Left renal cortex interstitium (tissue), 4 donors: ENCODE data around the gene GABARAPL2. TPM values are rescaled to one million over a fixed set of nuclear protein-coding genes. Genes with fewer than 3 reads are reported as not detected.
"Not testable (repeated sequence)": the region's sequence is repeated elsewhere in the genome, so short reads cannot be mapped to it uniquely, and the experiment has no call there.

Experiments
- DNase-seq, 4 donors: peaks; one replicate each; pipeline ENCODE4 v3.0.0-alpha.2; 2013; ENCODE audit warnings: low read depth in 4 of 4, low spot score in 2 of 4, missing footprints in 1 of 4
- polyA plus RNA-seq, 4 donors: library from polyadenylated mRNA; unstranded; fragments of 120-200 nt; gene quantifications; one replicate each; pipeline ENCODE4 v1.2.1, GENCODE V29; 2013; ENCODE audit not compliant: insufficient read length in 4 of 4

The GABARAPL2 gene
- polyA plus RNA-seq, 4 donors = 159 to 200 (median 176) TPM

DNA sequence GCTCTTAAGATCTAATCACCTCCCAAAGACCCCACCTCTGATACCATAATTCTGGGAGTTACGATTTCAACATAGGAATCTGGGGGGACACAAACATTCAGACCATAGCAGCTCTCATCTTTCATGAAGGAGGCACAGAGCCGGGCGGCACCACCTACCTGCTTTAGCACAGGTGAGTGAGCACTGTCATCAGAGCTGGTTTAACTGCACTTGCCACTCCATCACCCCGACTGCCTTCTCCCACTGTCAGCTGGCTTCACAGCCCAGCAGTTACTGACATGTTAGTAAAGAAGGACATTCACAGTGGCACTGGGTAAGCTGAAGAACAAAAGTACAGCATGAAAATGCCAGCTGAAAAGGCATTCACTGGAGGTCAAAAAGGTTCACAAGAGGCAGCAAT lies 22.5 kb downstream of the GABARAPL2 start:
- DNase-seq = no peak

DNA sequence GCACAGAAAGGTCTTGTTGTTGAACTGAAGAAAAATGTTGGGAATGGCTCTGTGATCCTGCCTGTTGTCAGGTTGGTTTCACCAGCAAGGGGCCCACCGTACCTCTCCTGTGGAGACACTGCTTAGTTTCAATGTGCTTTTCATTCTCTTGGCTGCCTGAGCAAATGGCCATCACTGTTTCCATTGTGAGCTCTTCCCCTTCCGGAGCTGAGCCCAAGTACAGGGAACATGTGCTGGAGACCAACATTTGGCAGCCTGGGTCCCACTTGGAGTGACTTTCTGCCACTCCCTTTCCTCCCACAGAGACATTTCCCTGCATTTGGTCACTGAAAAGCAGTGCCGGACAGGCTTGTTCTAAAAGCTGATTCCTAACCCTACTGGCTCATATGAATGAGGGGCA lies 23.1 kb downstream of the GABARAPL2 start:
- DNase-seq = no peak

DNA sequence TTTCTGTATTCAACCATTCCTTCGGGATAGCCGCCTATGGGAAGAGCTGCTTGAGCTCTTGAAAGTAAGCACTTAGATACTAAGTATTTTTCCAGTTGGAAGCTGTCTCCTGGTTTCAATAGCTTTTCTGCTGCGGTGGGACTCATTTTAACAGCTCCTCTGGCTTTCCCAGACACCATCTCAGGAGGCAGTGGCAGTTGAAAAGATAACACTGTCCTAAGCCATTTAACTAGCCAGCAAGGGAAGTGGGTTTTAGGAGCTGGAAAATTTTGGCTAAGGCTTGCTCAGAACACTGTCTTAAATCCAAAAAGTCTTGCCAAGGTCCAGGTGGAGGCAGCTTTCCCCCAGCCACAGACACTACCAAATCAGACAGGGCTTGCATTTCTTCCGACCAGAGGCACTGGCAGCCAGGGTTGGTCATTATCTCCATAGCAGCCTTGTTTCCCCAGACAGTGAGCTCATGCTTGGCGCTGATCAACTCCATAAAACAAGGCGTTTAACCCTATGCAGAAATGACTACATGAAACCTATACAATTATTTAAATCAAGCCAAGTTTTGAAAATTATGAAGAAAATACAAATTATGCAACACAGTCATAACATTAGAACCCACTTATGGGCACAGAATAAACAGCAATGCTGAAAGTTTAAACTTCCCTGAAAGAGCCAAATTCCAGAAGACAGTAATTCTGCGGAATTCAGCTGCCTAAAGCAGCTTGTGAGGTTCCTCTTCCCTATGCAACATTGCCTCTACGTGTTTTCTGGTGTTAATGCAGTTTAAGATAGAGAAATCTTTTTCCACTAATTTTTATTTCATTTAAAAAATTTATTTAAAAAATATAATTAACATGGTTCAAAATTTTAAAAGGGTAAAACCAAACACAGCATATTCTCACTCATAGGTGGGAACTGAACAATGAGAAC lies 25.0 kb downstream of the GABARAPL2 start:
- DNase-seq = no peak

DNA sequence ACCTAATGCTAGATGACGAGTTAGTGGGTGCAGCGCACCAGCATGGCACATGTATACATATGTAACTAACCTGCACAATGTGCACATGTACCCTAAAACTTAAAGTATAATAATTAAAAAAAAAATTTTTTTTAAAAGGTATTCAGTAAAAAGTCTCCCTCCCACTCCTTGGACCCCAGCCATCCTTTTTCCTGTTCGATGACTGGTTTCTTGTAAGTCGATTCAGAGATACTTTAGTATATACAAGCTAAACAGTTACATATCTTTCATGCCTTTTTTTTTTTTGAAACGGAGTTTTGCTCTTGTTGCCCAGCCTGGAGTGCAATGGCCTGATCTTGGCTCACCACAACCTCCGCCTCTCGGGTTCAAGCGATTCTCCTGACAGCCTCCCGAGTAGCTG lies 25.7 kb downstream of the GABARAPL2 start:
- not testable (repeated sequence) for DNase-seq

DNA sequence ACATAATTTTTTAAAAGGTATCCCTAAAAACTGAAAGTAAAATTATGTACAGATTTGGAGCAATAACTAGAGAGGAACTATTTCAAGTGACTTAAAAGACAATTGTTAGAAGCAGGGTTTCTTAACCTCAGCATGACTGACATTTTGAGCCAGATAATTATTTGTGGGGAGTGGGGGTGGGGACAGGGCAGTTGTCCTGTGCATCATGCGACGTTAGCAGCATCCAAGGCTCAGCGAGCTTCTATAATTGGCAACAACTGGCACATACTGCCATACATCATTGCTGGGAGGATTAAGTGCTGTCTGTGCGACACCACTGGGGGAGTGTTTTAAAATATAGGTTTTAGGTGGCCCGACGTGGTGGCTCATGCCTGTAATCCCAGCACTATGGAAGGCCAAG lies 27.1 kb downstream of the GABARAPL2 start:
- DNase-seq = no peak

DNA sequence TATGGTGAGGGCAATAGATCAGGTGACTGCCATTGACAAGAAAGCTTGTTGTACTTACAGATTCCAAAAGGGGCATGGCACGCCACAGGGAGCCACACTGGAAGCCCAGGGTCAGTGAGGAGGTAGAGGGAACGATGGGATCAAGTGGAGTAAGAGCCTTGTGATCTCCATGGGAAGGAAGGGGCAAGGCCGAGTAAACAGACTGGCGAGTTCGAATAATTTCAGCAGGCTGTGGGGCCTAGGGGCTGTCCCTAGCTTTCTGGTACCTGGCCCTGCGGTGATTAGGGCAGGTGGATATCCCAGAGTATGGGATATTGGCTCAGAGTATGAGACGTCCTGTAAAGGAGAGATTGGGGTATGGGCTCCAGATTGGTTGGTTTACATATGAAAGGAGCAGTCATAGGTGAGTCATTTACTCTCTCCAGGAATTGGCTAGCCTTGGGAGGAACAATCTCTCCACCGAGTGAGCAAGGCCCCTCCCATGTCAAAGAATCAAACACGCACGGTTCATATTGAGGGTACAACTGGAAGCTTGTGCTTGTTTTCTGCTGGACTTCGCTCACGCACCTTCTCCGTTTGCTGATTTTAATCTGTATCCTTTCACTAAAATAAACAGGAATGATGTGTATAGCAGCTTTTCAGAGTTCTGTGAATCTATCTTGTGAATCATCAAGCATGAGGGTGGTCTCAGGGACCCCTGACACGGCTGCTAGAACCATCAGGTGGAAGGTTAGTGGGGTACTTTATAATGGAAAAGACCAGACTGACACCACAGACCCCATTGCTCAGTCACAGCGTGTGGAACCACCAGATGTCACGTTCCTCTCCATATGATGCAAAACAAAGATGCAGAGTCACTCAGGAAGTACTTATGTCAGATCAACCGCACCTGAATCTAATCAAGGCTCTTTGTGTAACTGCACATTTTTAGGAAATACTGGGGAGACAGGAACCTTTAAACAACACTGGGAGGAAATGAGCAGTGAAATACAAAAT lies 27.9 kb downstream of the GABARAPL2 start:
- DNase-seq = no peak

DNA sequence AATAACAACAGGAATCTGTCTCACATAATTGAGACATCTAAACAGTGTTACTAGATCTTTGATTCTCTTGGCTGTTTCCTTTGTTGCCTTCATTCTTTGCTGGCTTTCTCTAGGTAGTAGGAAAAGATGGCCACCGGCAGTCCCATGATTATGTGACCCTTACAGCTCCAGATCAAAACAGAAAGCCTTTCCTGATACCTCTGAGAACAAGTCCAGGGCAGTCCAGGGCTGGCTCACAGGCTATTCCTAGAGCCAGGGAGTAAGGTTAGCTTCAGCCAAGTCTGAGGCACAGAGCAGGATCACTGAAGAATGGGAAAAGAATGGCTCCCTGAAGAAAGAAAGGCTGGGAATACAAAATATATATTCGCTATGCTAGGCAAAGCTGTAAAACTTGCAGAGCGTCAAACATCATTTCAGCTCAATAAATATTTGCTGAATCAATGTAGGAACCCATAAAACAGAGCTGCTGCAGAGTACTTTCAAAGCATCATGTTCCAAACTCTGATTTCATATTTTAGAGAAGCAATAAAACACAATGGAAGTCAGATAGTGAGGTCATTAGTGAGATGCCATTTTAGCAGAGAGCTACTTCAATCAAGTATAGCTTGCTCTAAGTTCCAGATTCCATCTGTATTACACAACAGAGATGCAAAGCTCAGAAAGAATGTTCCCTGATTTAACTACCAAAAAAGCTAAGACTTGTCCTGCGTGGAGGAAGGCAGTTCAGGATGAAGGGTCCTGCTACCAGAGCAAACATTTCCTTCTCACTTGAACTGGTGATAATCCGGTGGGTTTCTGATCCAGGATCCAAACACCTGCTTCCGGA lies 33.5 kb downstream of the GABARAPL2 start:
- DNase-seq = no peak

DNA sequence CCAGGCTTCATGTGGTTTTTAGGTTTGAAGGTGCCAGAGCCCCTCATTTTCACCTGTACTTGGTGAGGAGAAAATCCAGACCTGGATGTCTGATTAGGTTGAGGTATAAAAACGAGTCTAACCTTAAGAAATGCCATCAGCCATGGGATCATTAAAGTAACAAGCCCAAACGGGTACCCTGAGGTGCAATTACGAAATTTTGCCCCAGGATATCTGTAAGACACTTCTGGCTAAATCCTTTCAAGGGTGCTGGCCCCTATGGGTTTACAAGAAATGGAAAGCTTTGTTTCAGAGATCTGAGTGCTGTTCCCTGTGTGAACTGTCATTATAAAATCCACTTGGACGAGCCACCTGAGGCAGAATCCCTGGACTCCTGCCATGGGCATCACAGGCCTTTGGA lies 37.1 kb downstream of the GABARAPL2 start:
- DNase-seq = no peak

DNA sequence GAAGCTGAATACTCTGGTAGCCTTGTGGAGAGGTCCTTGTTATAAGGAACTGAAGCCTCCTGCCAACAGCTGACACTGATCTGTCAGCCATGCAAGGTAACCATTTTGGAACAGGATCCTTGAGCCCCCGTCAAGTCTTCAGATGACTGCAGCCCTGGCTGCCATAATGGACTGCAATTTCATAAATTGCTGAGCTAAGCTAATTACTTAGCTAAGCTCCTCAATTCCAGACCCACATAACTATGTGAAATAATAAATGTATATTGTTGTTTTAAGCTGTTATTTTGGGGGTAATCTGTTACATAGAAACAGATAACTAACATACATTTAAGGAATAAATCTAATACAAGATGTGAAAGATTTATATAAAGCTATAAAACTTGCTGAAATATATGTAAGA lies 40.3 kb downstream of the GABARAPL2 start:
- no peak for DNase-seq

DNA sequence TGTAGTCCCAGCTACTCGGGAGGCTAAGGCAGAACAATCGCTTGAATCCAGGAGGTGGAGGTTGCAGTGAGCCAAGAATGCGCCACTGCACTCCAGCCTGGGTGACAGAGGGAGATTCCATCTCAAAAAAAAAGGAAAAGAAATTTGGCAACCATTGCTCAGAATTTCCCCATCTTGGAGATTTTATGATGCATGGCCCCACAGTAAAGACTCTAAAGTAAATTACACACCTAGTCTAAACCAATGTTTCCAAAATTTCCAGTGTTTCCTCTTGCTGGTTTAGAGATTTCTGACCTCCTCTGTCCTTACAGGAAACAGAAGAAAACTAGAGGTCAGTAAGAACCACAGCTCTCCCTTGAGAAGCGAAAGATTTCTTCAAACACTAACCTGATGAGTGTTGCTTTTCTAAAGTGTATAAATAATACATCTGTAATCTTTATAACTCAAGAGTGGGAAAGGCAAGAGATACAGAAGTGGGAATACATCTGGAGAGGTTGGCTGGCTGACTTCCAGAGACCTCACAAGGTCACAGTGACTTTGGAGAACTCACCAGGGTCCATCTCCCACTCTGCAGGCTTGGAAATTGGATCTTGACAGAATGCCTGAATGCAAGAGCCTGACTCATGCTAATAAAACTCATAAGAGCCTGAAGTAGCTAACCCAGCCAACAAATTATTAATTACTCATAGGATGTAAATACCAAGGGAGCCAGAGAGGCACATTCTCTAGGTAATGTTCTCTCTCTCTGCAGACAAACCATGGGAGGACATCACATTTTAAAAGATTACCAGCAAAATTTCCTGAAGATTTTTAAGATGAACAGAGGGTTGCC lies 48.1 kb downstream of the GABARAPL2 start:
- DNase-seq = no peak

DNA sequence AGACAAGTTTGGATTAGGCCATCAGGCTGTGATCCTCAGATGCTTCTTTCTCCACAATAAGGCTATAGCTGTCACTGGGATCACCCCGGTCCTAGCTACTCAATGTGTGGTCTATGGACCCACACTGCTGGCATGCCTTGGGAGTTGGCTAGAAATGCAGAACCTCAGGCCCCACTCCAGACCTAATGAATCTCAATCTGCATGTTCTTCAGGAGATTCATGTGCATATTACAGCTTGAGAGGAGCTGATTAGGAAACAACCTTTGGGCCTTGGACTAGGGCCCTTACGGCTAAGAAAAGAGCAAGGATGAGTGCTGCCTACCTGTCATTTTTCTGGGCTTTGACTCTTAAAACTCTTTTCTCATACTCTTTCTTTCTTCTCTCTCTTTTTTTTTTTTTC lies 49.4 kb downstream of the GABARAPL2 start:
- DNase-seq = no peak

DNA sequence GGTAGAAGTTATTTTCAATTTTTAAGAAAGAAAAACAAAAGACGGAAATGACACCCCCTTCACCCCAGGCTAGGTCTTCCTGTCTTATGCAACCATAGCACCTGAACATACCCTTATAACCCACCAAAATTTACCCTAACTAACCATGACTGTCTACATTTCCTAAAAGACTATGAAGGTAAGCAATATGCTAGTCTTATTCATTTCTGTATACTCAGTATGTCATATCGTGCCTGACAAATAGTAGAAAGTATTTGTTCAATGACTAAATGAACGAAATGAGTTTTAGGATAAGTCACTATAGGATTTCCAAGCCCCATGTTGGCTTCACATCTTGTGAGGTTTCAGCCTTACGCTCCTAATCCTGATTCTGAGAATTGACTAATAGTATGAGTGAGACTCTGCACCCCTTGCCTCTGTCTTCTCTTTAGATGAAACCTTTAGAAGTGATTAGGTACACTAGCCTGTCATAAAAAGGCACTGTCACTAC lies 50.4 kb downstream of the GABARAPL2 start:
- no peak for DNase-seq

DNA sequence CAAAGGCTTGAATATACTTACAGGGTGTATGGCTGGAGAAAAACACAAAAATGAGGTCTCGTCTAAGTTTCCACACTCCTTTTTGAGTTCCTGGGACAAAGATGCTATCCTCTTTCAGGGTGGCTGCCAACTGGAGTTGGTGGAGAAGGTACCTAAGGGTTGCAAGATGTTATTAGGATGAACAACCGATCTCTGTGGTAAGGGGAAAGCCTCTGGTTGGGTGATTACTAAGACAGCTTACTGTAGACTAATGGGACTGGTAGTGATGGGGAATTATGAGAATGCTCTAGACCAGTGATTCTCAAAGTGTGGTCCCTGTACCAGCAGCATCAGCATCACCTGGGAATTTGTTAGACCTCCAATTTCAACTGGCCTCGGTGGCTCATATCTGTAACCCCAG lies 50.9 kb downstream of the GABARAPL2 start:
- DNase-seq = no peak

DNA sequence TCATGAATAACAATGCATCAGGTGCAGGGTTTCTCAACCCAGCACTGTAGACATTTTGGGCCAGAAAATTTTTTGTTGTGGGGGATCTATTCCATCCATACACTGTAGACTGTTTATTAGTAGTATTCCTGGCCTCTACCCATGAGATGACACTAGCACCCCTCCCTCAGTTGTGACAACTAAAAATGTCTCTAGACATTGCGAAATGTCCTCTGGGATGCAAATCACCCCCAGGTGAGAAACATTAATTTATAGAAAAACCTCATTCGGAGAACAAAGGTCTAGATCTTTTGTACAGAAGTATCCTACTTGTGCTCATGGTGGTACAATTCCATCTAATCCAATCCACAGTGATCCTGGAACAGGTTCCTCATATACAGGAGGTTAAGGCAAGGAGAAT lies 52.6 kb downstream of the GABARAPL2 start:
- DNase-seq = no peak

DNA sequence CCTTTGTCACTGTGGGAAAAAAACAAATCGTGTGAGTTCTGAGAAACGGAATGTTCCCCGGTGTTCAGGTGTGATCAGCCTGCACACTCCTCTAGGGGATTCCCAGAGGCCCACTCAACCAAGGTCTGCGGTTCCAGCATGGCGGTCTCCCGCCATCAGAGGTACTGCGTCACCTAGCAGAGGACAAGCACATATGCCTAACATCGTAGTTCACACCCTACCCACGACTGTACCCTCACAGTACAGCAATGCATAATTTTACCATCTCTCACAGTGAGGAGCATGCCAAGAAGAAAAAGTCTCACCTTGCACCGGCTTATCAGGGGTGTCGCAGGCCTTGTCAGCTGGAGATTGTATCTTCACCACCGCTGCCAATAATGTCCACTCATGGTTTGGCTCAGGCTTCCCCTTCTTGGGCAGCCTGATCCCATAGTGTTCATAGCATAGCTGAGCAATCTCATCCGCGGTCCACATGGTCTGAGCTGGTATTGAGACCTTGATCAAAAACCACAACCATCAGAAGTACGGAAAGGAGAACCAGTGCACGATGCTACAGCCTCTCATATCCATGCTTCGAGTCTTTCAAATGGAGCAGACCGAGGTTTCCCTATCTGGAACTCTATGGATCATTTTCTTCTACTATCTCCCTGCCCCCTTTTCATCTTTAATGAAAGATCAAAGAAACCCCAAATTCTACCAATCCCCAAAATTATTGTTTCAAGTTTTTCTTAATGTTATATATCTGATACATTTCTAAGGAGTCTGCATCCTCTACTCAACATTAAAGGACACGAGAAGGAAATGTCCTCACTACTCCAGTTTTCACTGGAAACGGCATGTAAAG lies 54.4 kb downstream of the GABARAPL2 start:
- no peak for DNase-seq

DNA sequence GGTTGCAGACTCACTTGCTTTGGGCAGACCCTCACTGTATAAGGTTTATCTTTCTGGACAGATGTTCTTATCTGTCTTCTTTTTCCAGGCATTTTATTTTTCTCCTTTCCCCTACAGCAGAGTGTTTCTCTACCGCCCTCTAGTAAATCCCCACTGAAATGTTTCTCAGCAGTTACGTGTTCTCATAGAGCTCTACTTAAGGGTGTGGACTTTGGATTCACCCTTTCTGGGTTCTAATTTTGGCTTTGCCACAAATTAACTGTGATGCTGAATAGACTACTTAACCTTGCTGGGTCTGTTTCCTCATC lies 54.9 kb downstream of the GABARAPL2 start:
- DNase-seq = no peak

DNA sequence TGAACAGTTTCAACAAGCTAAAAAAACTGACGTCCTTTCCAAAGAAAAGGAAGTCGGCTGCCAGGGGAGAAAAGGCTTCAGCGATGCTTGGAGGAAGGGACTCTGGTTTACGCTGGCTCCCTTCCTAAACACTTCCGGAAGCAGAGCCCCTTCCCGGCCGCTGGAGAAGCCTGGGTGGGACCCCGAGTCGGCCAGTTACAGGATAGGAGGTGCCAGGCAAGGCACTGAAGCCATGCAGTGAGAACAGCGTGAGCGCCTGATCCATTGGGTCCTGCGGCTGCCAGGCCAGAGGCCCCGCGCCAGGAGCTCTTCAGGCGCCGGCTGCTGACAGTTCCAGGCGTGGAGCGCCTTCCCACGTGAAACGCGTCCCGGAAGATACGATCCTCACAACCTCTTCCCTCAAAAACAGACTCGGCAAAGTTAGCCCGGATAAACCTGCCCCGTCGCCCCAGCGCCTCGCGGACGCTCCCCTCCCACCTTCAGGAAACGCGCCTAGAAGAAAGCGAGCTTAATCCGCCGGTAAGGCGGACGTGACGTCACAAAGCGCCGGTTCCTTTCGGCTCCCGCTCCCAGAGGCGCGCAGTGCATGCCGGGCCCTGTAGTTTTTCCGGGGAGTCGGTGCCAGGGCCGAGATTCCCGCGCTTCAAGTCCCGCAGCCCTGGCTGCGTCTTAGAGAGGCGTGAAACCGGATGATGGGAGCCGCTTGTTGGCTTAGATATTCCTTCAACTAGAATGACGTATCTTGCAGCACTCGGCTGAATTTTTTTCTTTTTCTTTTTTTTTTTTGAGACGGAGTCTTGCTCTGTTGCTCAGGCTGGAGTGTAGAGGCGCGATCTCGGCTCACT lies 56.8 kb downstream of the GABARAPL2 start, which contains the start of gene ADAT1:
Gene ADAT1 (minus strand): TSS at position 521 of the 845 bp plus-strand sequence. CDS start 2,482 bp downstream, outside the sequence.
- DNase-seq = peak; percentile 92 to 98 (median 96)

DNA sequence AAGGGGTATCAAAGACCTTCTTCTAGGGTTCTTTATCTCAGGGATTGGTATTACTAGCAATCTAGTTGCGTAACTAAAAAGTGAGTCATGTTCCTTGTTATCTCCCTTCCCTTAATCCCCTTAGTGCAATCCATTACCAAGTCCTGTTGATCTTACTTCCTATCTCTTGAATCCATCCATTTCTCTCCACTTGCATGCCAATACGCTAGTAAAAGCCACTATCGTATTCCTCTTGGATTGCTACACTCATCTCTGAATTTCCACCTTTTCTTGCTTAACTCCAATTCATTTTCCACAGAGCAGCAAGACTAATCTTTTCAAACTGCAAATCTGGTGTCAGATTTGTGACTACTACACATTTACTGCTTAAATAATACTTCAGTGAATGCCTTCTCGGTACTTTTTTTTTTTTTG lies 58.7 kb downstream of the GABARAPL2 start:
- DNase-seq = no peak
